Heart right ventricle (tissue), 16 donors: ENCODE data around the gene KPTN. TPM values are rescaled to one million over a fixed set of nuclear protein-coding genes. Genes with fewer than 3 reads are reported as not detected.

Experiments
- ATAC-seq, 8 donors: fragments of 200-7000 bp; cut with Tn5 transposase; one replicate each; pipeline ENCODE4 v1.9.1; 2020; ENCODE audit warnings: mild to moderate bottlenecking in 8 of 8, moderate library complexity in 8 of 8, moderate number of reproducible peaks in 1 of 8
- DNase-seq, 2 donors: peaks; one replicate each; pipeline ENCODE4 v3.0.0-alpha.2; 2020
- H3K27ac ChIP-seq, 10 donors: fragments of 200-600 bp; sonication (generic) in 2 of 10; one replicate each; pipeline versions ENCODE4 v1.5.0 to v1.8.0; 2020 to 2022; ENCODE audit warnings: mild to moderate bottlenecking in 3 of 10
- H3K27me3 ChIP-seq, 7 donors: fragments of 200-600 bp; one replicate each; pipeline ENCODE4 v1.8.0; 2021 to 2022; ENCODE audit warnings: mild to moderate bottlenecking in 2 of 7
- H3K36me3 ChIP-seq, 9 donors: fragments of 200-600 bp; sonication (generic) in 1 of 9; one replicate each; pipeline versions ENCODE4 v1.5.0 to v1.8.0; 2020 to 2022; ENCODE audit warnings: mild to moderate bottlenecking in 2 of 9
- H3K4me1 ChIP-seq, 9 donors: fragments of 200-600 bp; sonication (generic) in 1 of 9; one replicate each; pipeline versions ENCODE4 v1.5.0 to v1.8.0; 2020 to 2022; ENCODE audit warnings: mild to moderate bottlenecking in 4 of 9
- H3K4me3 ChIP-seq, 10 donors: fragments of 200-600 bp; sonication (generic) in 2 of 10; one replicate each; pipeline versions ENCODE4 v1.5.0 to v1.8.0; 2020 to 2022; ENCODE audit warnings: mild to moderate bottlenecking in 7 of 10, moderate library complexity in 2 of 10
- H3K9me3 ChIP-seq, 11 donors: fragments of 200-600 bp in 10 of 11; sonication (generic) in 2 of 11; one replicate each; pipeline versions ENCODE4 v1.5.0 to v1.8.0; 2013 to 2022; ENCODE audit warnings: mild to moderate bottlenecking in 2 of 11, control low read depth in 1 of 11, moderate library complexity in 1 of 11
- CTCF ChIP-seq, 9 donors: fragments of 200-600 bp; sonication (generic) in 2 of 9; IDR thresholded peaks; one replicate each; pipeline versions ENCODE4 v1.5.0 to v1.8.0; 2021 to 2022; ENCODE audit warnings: antibody characterized with exemption in 9 of 9, mild to moderate bottlenecking in 5 of 9, moderate library complexity in 1 of 9
- WGBS, 2 donors: extraction: QIAGEN DNeasy Blood & Tissue Kit; methylation state at CpG; one replicate each; pipeline ENCODE4 v1.1.7; 2013; ENCODE audit warnings: inconsistent platforms in 1 of 2; 5-methylcytosine and 5-hydroxymethylcytosine counted together
- intact Hi-C, 10 donors: fragments of 100-400 bp; cut with DNase I; formaldehyde crosslinking; loops; one replicate each; pipeline versions ENCODE4 v1.11.1 to v1.14.2; 2022
- polyA plus RNA-seq, 2 donors: library from polyadenylated mRNA; stranded (reverse); fragments of 200-250 nt; gene quantifications; one replicate each; pipeline ENCODE4 v1.2.3, GENCODE V29; 2013
- total RNA-seq, 10 donors: library from RNA; stranded (reverse); fragmentation: NEBNext Ultra II Directional in 3 of 10; extraction: Animal tissue kit (Norgen Biotek cat#: 25700) in 3 of 10; gene quantifications; one replicate each; pipeline versions ENCODE4 v1.2.1 to v1.2.4, GENCODE V29; 2021 to 2023
- donor health status: Arrhythmogenic right ventricular cardiomyopathy.
- donor health status: ischemic (EF 13 %, LVEDD 7.1; RV severe dilation, severe dysfunction).
- donor health status: healthy with polysubstance abuse.
- donor health status: DM: no; HTN: yes; CAD: no.
- donor health status: DM: no; HTN: no; CAD: no.
- donor health status: ischemic (EF 25% LVEDD 6.9; RV normal size, moderate dysfunction).
- donor health status: ischemic (EF 25% LVEDD 5.7; RV mildly dilated, moderate dysfunction).
- donor health status: healthy.
- donor health status: DM: yes; HTN: yes; CAD: no.
- donor health status: Ischemic cardiomyopathy.
- donor health status: ischemic (EF 35%, LVEDD 5.7; RV mildly dilated, moderate dysfunction).
- donor health status: nonischemic (EF 11% LVEDD 7.7; RV severe dilation, severe dysfunction).
- donor health status: DM: yes; HTN: yes; CAD: no.
- donor health status: PGD.
- donor health status: ischemic (EF 29% LVEDD 5.4; RV normal size, mild dysfunction).
- donor health status: nonischemic (EF 23%, LVEDD 6.1; RV moderate dilation, normal function).

The KPTN gene
- total and polyA plus RNA-seq, 12 donors: 4.0 to 35.6 (median 9.0) TPM

GRCh38 chr19:47526798-47527197 lies 42.8 kb upstream of the KPTN start:
- WGBS, 2 donors: 84 to 85% methylated on average over 3 of the region's 3 CpGs
- Histone ChIP-seq H3K36me3 (no peaks in the 10 kb centered on the region), H3K27ac (no peak overlapping the region), H3K9me3 (no peaks in the 10 kb centered on the region), H3K4me3 (no peak overlapping the region), H3K27me3 (peaks cover 0 to 6% (median 0%) of the 10 kb centered on the region in 7 donors), H3K4me1 (peaks cover 0 to 26% (median 15%) of the 10 kb centered on the region in 9 donors)
- TF ChIP-seq CTCF (IDR thresholded peaks at IDR 0.05): no peak
- ATAC-seq (no peak), DNase-seq (no peak)
- intact Hi-C loops: loop anchor here in 2 of 10 donors (10.0 kb wide), 1 partner anchor 168 kb away; no protein-coding TSS in a partner anchor

DNA sequence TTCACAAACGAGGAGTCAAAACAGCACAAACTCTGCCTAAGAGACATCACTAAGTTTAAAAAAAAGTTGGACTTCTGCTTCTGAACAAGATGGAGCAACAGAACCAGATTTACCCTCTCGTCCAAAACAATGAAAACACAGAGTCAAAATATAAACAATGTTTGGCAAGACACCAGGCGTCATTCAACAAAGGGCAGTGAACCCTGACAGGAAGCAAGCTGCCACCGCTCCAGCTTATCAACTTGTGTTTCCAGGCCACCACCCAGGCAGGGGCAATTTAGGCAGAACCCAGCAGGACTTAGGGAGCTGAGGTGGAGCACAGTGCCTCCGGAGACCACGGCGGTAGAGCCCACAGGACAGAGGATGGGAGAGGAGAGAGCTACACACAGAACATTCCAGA lies 39.5 kb upstream of the KPTN start:
- no peak for TF ChIP-seq CTCF (IDR thresholded peaks at IDR 0.05)
- H3K36me3 ChIP-seq: no peaks in the 10 kb centered on the region
- DNase-seq: peak in 1 of 2 donors; percentile 33
- H3K27me3 ChIP-seq: peaks cover 0 to 17% (median 0%) of the 10 kb centered on the region in 7 donors
- WGBS, 2 donors: 11 to 17% methylated on average over 7 of the region's 7 CpGs
- ATAC-seq: peak; percentile 24 to 67 (median 52)
- peak overlapping the region in 9 of 10 donors; percentile 40 to 88 (median 55) for H3K27ac ChIP-seq
- intact Hi-C loops: loop anchor here in 5 of 10 donors (5.0 to 10.0 kb wide), 4 partner anchors 74 to 174 kb away; no protein-coding TSS in a partner anchor
- H3K4me1 ChIP-seq: peaks cover 0 to 33% (median 16%) of the 10 kb centered on the region in 9 donors
- H3K4me3 ChIP-seq: no peak overlapping the region
- H3K9me3 ChIP-seq: no peaks in the 10 kb centered on the region

GRCh38 chr19:47521473-47522180 lies 37.6 kb upstream of the KPTN start:
- Histone ChIP-seq H3K27me3 (peaks cover 0 to 17% (median 0%) of the 10 kb centered on the region in 7 donors), H3K9me3 (no peaks in the 10 kb centered on the region), H3K4me1 (peaks cover 0 to 33% (median 16%) of the 10 kb centered on the region in 9 donors), H3K4me3 (peak overlapping the region in 1 of 10 donors; percentile 10), H3K36me3 (no peaks in the 10 kb centered on the region), H3K27ac (peak overlapping the region; percentile 0 to 88 (median 66))
- intact Hi-C loops: loop anchor here in 5 of 10 donors (5.0 to 10.0 kb wide), 4 partner anchors 76 to 176 kb away; no protein-coding TSS in a partner anchor
- ATAC-seq (peak; percentile 34 to 77 (median 59)), DNase-seq (no peak)
- 58 to 67% methylated on average over 20 of the region's 20 CpGs for WGBS, 2 donors
- TF ChIP-seq CTCF (IDR thresholded peaks at IDR 0.05): peak in 3 of 9 donors; percentile 22 to 28 (median 22)

DNA sequence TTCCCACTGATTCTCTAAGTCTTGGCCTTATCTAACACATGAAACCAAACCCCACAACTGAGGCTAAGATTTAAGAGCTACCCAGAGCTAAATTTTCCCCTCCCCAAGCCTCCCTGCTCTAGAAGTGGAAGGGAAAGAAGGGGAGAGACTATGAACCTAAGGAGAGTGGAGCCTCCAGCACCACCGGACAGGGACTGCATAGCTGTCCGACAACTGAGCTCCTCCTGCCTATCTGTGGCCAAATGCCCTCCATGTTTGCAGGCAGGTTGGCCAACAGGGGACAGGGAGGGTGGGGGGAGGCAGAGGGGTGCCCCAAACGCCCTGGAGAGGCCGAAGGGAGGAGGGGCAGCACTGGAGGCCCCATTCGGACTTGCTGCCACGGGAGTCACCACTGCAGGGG lies 36.8 kb upstream of the KPTN start:
- WGBS, 2 donors: 48 to 57% methylated on average over 6 of the region's 6 CpGs
- peak in 1 of 8 donors; percentile 10 for ATAC-seq
- Histone ChIP-seq H3K27ac (peak overlapping the region in 2 of 10 donors; percentile 68 to 71), H3K9me3 (no peaks in the 10 kb centered on the region), H3K4me3 (no peak overlapping the region), H3K4me1 (peaks cover 0 to 37% (median 21%) of the 10 kb centered on the region in 9 donors), H3K27me3 (peaks cover 0 to 17% (median 0%) of the 10 kb centered on the region in 7 donors), H3K36me3 (no peaks in the 10 kb centered on the region)
- intact Hi-C loops: loop anchor here in 5 of 10 donors (5.0 to 10.0 kb wide), 4 partner anchors 76 to 176 kb away; no protein-coding TSS in a partner anchor
- TF ChIP-seq CTCF (IDR thresholded peaks at IDR 0.05): no peak
- DNase-seq: no peak
